SK-N-MC (cell line): Measurements from ENCODE around the gene CALD1.

Experiments
- EZH2 ChIP-seq: fragments of 200-600 bp; sonication (generic); IDR thresholded peaks from one replicate; pipeline ENCODE4 v1.6.1; 2017; ENCODE audit warnings: antibody characterized with exemption
- POLR2AphosphoS5 ChIP-seq: IDR thresholded peaks from 2 replicates; pipeline ENCODE4 v1.6.1; 2012; ENCODE audit warnings: mild to moderate bottlenecking, low read depth, low read length, borderline replicate concordance

GRCh38 chr7:134781171-134781570, 1.7 kb downstream of the CALD1 start:
- TF ChIP-seq POLR2AphosphoS5, result no peak
- no peak for TF ChIP-seq EZH2
